GM21360 (cell line): ENCODE measurements around the gene SURF2.

Source experiments
- ATAC-seq: cut with Tn5 transposase; IDR thresholded peaks from one replicate; pipeline ENCODE4 v1.9.1; 2021; ENCODE audit warnings: mild to moderate bottlenecking, moderate library complexity; ENCODE audit not compliant: unreplicated experiment

Gene SURF2

GRCh38 chr9:133335924-133336811, 20.2 kb upstream of the SURF2 start, which contains the start of gene SURF6:
Gene SURF6, minus strand, starts transcription at chr9:133336188. Its CDS starts 56 bp downstream, at chr9:133336132.
- ATAC-seq = peak; percentile 79

GRCh38 chr9:133339641-133340040, 16.7 kb upstream of the SURF2 start:
- ATAC-seq = no peak

DNA sequence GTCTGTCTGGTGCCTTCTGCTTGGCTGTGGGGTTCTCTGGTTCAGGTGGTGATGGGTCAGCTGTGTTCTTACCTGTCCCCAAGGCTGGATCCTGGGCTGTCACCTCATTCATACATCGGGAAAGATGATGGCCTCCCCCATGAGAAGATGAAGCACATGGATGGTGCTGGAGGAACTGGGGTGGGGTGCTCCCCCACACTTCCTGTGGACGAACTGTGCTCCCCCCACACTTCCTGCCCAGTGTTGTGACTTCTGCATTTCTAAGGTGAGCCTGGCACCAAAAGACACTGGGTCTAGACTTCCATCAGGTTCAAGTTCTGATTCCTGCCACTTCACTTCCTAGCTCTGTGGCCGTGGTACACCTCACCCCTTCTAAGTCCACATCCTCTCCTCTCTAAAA, 16.1 kb upstream of the SURF2 start:
- no peak for ATAC-seq

DNA sequence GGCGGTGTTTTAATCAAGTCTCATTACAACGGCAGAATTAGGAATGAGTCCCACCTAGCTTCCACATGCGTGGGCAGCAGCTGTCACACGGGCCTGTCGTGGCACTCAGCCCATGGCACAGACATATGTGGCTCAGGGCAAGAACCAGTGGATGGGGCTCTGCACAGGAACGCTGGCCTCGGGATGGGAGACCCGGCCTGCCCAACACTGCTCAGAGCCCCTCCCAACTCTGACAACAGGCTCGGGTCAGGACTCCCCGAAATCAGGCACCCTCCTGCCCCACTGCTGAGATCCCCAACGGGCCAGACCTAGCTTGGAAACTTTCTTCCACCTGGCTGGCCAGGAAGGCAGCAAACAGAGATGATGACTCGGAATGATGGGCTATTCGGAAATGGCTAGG, 15.4 kb upstream of the SURF2 start:
- ATAC-seq = no peak

GRCh38 chr9:133341369-133342068, 14.8 kb upstream of the SURF2 start:
- ATAC-seq = no peak

DNA sequence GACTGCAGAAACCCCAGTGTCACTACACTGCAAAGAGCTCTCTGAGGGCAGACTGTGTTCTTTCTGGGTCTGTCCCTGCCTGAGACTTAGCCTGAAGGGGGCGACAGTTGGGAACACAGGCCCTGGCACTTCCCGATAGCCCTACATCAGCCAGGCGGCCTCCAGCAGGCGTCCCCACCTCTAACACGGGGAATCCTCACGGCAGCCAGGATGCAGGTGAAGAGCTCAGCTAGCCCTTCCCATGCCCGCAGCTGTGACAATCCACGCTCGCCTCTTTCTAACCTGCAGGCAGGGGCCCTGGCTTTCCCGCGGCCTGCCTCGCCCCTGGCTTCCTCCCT, 14.3 kb upstream of the SURF2 start:
- no peak for ATAC-seq

DNA sequence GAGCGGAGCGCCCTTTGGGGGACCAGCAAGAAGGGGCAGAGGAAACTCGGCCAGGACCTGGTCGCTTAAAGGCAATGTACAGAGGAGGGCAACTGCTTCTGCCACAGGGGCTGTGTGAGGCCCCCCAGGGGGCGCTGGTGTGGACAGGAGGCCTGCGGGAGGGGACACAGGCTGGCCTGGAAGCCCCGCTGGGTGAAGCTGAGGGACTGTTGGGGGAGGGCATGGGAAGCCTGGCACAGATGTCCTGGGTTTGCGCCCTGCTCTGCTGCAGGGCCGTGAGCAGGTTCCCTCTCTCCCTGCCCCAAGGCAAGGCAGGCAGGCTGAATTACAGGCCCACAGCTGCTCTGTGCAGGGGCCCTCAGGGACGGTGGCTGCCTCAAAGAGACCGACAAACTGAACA, 13.8 kb upstream of the SURF2 start:
- ATAC-seq = no peak

DNA sequence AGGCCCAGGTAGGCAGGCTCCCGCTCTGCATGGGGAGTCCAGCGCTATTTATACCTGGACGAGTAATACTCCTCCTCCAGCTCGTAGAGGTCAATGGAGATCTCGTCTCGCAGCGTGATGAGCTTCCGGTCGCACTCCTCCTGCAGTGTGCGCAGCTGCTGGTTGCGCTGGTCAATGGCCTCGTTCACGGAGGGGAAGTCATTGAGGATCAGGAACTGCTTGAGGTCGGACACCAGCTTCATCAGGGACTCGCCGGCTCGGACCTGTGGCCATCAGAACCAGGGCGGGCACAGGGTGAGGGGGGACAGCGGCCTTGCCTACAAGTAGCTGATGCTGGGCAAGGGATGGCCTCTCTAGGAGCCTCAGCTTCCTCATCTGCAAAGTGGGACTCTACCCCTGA, 12.3 kb upstream of the SURF2 start:
- no peak for ATAC-seq

- no peak for ATAC-seq
Measured at GRCh38 chr9:133344979-133345378, 11.4 kb upstream of the SURF2 start.

GRCh38 chr9:133345596-133345995, 10.8 kb upstream of the SURF2 start:
- ATAC-seq = no peak

GRCh38 chr9:133346021-133346785, 10.1 kb upstream of the SURF2 start:
- ATAC-seq = no peak

DNA sequence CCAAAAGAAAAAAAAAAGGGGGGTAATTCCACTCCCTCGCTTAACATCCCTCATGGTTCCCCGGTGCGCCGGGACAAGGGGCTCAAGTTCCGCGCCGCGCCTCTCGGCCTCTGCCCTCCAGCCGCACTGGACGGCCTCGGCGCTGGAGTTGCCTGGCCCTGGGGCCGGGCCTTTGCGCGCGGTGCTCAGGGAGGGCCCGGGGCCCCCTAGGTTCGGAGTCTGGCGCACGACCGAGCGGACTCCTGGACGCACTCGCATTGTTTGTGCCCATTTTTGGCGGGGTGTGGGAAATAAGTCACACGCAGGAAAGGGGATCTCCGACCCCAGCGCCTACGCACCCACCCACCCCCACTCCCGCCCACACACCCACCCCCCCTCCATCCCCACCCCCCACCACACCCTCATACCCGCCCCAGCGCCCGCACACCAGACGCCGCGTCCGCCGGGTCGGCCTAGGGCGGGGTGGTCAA, 8.8 kb upstream of the SURF2 start:
- ATAC-seq = peak; percentile 21

DNA sequence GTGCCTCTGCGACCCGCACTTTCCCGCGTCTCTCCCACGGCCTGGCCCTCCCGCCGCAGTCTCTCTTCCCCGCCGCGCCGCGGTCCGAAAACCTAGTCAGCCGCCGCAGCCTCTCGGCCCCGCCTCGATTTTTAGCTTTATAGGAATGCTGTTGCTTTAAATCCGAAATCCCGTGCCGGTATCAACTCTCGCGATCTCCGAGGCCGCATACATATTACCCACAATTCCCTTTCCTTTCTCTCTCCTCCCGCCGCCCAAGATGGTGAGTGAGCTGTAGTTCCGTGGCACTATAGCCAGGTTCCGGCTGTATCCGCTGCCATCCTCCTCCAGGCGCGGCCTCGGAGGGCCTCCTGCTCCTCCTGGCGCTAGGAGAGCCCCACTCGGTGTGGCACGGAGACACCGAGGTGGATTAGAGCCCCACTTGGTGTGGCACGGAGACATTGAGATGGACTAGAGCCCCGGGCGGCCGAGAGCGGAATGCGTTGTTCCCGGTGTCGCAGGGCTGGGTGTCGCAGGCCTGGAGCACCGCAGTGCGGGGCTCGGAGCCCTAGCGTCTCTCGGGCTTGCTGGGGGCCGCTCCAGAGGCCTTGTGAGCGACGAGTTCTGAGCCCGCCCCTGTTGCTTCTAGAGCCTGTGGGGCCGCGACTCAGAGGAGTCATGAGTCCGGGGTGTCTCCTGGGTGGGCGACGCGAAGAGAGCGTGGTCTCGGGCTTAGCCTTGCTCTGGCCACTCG, 8.2 kb upstream of the SURF2 start, which contains the start of the genes MED22 and RPL7A:
MED22 (minus strand) TSS at position 147 of the 733 bp plus-strand sequence. CDS start 1,469 bp downstream, outside the sequence.
RPL7A (plus strand) TSS at position 234 of the 733 bp plus-strand sequence; CDS start at position 260, 26 bp downstream.
- peak; percentile 64 for ATAC-seq

DNA sequence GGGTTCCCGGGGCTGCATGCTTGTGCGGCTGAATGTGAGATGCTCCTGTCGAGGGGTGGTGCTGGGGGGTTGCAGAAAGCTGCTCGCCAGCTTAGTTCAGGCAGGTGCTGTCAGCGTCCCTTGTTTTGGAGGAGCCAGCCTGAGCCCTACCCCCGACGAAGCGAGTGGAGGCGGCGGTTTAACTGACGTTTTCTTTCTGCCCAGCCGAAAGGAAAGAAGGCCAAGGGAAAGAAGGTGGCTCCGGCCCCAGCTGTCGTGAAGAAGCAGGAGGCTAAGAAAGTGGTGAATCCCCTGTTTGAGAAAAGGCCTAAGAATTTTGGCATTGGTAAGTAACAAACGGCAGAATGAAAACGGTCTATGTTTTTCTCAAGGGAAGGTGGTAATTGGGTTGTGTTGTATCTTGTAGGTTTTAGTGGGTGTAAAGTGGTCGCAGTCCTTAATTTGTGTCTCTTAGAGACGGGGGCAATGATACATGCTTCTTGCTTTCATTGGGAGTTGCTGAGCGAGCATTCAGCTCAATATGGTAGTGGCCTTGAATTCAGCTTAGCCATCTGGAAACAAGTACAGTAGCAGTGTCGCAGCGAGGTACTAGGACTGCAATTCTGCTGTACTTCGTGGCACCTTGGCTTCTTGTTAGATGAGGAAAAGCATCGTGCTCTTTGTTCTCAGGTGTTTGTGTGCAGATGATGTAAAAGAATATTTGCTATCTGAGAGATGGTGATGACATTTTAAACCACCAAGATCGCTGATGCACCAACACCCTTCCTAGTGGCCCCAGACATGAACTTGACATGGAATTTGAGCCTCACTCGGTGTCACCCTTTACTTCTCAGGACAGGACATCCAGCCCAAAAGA, 7.4 kb upstream of the SURF2 start:
- ATAC-seq = no peak

- no peak for ATAC-seq
Measured at GRCh38 chr9:133349965-133350616, 6.3 kb upstream of the SURF2 start.

GRCh38 chr9:133351526-133351907, 4.8 kb upstream of the SURF2 start:
- no peak for ATAC-seq

DNA sequence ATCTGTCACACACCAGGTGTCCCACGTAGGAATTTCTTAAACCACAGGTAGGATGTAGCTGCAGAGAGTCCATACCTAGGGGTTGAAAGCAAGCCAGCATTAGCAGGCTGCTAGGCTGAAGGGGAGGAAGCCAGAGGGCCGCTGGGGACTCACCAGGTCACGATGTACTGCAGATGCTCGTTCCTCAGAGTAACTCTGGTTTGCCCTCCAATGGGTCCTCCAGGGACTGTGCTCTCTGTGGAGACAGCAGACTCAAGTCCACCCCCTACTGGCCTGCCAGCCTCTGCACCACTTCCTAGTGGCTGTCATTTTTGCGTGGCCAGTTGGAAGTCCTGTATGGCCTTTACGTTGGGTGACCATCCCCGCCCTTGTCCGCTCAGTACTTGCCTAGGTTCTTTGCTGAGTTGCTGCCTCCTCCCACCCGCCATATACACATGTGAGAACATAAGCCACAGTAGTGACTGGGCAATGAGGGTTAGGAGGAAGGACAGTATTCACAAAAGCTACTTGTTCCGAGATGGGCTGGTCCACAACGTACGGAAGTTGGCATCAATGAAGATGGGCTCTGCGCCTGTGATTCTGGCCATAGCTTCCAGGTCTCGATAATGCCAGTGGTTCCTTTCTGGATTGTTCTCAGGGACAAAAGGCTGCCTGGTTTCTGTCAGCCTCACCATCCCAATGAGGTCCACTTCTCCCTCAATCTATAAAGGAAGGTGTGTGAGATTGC, 4.3 kb upstream of the SURF2 start:
- no peak for ATAC-seq

DNA sequence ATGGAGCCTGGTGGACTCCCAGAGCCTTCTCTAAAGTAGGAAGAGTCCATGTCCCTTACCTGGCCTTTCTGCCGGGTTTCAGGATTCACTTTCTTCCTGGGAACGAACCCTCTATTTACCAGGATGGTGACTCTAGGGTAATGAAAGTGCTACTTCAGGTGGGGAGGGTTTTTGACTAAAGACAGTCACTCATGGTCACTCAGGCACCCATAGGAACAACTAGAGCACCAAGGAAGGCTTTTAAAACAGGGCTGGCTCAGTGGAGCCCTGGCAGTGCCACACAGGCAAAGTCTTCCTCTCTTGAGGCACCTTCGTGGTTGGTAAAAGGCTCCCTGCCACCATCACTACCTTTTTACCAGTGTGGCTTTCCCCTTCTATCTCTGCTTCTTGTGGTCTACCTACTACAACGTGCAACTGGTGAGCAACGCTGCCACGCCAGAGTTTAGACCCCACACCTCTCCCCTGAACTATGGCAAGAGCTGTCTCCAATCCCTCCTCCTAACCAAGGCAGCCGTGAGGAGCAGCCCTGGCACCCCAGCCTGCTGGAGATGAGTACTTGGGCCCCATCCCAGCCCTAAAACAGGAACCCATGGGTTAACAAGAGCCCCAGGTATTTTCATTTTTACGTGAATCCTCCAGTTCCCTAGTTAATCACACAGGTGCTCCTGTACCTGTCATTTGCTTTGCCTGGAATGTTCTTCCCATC, 3.6 kb upstream of the SURF2 start:
- ATAC-seq = no peak
